ENCODE measurements around the gene POLR2L.

POLR2L gene

GRCh38 chr11:868802-869201 lies 26.5 kb upstream of the POLR2L start:
- DNase-seq (ENCODE audit: low read depth) = no peak

DNA sequence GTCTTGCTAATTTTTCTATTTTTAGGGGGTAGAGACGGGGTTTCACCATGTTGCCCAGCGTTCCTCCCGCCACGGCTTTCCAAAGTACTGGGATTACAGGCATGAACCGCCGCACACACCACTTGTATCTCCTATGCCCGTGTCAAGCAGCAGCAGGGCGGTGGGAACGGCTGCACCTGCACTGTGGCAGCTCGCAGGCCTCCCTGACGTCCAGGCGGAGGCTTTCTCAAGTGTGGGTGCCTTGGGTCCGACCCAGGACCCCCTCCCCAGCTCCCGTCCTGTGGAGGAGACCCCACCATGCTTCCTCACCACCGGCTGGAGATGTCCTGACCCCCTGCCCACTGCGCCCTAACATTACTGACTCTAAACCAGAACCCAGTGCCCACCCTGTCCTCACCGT lies 26.1 kb upstream of the POLR2L start:
- DNase-seq (ENCODE audit: low read depth) = no peak

GRCh38 chr11:867856-868358 lies 25.6 kb upstream of the POLR2L start:
- no peak for DNase-seq (ENCODE audit: low read depth)

GRCh38 chr11:866481-866880 lies 24.2 kb upstream of the POLR2L start:
- no peak for DNase-seq (ENCODE audit: low read depth)

GRCh38 chr11:865462-866430 lies 23.4 kb upstream of the POLR2L start:
- no peak for DNase-seq (ENCODE audit: low read depth)

DNA sequence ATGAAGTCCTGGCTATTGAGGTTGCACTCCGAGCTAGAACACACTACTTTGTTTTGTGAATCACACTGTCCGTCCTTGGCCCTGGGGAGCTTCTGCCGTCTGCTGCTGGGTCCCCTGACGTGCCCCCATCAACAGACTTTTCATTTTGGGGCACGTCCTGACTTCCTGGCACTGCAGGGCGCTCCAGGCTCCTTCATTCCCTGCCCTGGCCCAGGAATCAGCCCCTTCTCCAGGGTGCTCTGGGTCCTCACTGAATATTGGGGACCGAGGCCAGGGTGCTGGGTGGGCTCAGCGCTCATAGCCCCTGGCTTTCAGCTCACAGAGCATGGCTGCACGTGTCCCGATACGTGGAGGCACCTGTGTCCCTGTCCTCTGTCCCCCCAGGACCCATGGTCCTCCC lies 22.6 kb upstream of the POLR2L start:
- no peak for DNase-seq (ENCODE audit: low read depth)

DNA sequence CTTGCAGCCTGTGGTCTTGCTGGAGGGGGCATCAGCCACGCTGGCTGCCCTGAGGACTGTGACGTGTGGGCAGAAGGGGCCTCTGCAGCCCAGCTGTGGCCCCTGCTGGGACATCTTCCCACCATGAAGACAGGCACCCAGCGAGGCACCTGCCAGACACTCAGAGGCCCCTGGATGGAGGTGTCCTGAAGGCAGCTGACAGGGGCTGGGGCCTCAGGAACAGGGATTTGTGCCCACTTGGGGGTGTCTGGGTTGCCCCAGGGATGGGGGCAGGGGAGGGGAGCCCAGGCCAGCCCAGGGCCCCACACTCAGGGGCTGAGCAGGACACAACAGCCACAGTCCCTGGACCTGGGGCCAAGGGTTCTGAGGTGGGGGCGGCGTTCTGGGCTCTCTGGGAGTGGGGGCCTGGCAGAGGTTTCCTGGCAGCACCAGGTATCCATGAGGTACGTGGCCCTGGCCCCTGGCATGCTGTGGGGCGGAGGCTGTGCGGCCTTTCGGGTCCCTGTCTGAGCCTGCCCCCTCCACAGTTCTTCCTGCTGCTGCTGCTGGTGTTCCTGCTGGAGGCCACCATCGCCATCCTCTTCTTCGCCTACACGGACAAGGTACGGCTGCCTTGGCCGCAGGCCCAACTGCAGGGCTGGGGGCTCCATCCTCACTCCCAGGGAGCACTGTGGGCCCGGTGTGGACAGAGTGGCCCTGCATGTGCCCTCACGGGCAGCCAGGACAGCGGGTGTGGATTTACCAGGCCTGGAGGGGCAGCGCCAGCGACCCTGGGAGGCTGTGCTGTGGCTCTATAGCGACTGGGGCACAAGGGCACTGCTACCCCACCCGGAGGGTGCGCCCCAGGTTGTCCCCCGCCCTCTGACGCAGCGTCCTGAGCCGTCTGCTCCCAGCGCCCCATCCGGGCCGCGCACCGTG lies 21.8 kb upstream of the POLR2L start:
- no peak for DNase-seq (ENCODE audit: low read depth)

GRCh38 chr11:863023-863909 lies 20.9 kb upstream of the POLR2L start:
- peak; percentile 51 for DNase-seq (ENCODE audit: low read depth)

DNA sequence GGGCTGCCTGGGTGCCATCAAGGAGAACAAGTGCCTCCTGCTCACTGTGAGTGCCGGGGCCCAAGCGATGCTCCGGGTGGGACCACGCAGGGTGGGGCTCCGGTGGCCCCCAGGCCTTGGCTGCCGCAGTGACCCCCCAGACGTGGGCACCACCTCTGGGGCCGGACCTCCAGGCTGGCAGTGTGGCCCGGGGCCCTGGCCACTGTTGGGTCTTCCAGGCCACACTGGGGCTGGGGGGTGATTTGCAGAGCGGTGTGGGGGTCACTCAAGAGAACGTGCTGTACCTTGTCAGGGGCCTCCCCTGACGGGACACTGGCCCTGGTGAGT lies 20.3 kb upstream of the POLR2L start:
- DNase-seq (ENCODE audit: low read depth) = no peak

DNA sequence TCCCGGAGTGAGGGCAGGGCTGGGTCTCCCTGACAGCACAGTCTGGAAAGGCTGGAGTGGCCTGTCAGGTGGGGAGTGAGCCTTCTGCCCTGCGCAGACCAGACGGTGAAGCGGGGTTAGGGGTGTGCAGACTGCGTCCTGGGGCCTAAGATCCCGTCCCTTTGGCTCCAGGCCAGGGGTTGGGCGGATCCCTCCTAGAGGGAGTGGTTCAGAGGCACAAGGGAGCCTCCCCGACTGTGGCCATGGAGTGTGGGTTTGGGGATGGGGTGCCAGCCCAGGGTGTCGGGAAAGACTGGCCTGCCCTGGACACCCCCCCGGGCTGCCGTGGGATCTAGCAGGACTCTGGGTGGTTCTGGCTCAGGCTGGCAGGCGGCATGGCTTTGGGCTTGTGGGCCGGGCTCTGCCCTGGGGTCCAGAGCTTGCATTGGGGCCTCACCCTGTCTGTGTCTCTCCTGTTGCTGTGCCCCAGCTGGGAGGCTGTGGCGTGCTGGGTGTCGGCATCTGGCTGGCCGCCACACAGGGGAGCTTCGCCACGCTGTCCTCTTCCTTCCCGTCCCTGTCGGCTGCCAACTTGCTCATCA lies 19.8 kb upstream of the POLR2L start:
- DNase-seq (ENCODE audit: low read depth) = no peak

GRCh38 chr11:861105-861479 lies 18.8 kb upstream of the POLR2L start:
- DNase-seq (ENCODE audit: low read depth) = no peak

DNA sequence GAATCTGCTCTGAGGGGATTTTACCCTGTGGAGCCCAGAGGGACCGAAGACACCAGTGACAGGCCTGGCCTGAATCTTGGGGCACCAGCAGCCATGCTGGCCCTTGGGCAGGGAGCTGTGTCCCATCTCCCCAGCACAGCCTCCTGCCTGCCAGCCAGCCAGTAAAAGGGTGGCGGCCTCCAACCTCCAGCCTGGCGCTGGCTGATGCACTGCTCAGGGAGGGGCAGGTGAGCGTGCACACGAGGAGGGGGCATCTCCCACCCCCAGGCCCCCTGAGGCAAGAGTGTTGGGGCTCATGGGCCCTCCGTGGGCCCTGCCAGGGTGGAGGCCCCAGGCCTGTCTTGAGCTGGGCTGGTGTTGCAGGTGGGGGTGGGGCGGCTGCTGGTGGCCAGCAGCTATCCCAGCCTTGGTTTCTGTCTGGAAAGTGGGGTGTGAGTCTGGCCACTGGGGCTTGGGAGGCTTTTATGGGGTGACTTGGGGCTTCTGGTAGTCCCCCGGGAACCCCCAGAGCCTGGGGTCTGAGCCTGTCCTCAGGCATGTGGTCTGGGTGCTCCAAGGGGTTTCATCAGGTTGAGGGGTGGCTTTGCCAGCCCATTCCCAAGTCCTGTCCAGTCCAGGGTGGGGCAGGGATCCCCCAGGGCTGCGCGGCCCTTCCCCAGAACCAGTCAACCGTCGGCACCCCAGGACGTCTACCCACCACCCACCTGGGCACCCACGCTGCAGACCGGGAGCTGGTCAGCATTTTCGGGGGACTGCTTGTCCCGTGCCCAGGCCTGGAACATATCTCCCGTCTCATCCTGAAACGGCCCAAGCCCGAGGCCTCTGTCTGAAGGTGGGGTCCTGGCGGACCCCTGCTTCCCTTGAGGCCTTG lies 18.1 kb upstream of the POLR2L start:
- no peak for DNase-seq (ENCODE audit: low read depth)

- DNase-seq (ENCODE audit: low read depth) = peak; percentile 93
Measured at GRCh38 chr11:859394-860131, 17.2 kb upstream of the POLR2L start.

DNA sequence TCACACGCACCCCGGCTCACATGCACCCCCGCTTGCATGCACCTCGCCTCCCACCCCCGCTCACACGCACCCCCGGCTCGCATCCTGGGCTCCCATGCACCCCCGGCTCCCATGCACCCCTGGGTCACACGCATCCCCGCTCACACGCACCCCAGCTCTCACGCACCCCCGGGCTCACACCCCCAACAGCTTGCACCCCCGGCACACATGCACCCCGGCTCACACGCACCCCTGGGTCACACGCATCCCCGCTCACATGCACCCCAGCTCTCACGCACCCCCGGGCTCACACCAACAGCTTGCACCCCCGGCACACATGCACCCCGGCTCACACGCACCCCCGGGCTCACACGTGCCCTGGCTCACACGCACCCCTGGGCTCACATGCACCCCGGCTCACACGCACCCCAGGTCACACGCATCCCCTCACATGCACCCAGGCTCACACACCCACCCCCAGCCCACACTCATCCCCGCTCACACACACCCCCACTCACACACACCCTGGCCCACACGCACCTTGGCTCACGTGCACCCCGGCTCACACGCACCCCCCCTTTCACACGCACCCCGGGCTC lies 16.5 kb upstream of the POLR2L start:
- no peak for DNase-seq (ENCODE audit: low read depth)

GRCh38 chr11:858053-858761 lies 15.9 kb upstream of the POLR2L start:
- no peak for DNase-seq (ENCODE audit: low read depth)

GRCh38 chr11:856397-856796 lies 14.1 kb upstream of the POLR2L start:
- DNase-seq (ENCODE audit: low read depth) = no peak

DNA sequence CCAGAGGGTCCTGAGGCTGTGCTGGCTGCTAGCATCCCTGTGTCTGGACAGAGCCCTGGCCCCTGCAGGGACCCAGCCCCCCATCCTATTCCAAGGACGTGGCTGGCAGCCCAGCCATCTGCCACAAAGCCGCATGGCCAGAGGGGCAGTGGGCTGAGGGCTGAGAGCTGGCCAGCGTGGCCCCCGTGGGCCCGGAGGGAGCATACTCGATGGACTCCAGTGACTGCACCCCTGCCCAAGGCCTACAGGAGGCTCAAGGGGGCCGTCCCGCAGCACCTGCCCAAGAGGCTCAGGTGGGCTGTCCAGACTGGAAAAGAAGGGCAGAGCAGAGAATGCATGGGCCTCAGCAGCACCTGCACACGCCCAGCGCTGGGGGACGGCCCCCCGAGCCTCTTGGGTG lies 13.5 kb upstream of the POLR2L start:
- no peak for DNase-seq (ENCODE audit: low read depth)

DNA sequence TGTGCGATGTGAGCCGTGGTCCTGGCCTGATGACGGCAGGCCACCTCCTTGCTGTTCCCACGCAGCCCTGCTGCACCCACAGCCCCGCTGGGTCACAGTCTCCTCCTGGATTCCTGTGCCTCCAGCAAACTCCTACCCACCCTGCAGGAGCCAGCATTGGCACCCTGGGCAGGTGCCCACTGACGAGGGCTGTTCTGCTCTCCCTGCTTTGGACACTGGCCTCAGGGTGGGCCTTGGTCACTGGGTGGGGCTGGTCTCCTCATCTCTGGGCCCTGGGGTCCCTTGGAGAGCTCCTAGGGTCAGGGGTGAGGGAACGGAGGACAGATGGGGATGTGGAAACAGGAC lies 13.0 kb upstream of the POLR2L start:
- DNase-seq (ENCODE audit: low read depth) = no peak
